NT2/D1 (cell line): ENCODE measurements around the gene PSG5.
"Not testable (repeated sequence)": the region's sequence is repeated elsewhere in the genome, so short reads cannot be mapped to it uniquely, and the experiment has no call there.

ENCODE experiments used
- SUZ12 ChIP-seq: IDR thresholded peaks from 2 replicates; pipeline ENCODE4 v1.6.1; 2011; ENCODE audit not compliant: insufficient read length, insufficient read depth; ENCODE audit errors: extremely low read depth
- YY1 ChIP-seq: IDR thresholded peaks from 2 replicates; pipeline ENCODE4 v1.6.1; 2011; ENCODE audit not compliant: insufficient read length, insufficient read depth
- ZNF274 ChIP-seq: IDR thresholded peaks from 2 replicates; pipeline ENCODE4 v1.6.1; 2011; ENCODE audit warnings: mild to moderate bottlenecking, low read depth, low read length

GRCh38 chr19:43188092-43188491 lies 1.8 kb upstream of the PSG5 start:
- TF ChIP-seq ZNF274, YY1, SUZ12: not testable (repeated sequence)
